Tibial nerve (tissue), 4 donors: ENCODE measurements around the gene NPAS1.

Experiments
- EP300 ChIP-seq, 2 donors: sonication (generic); formaldehyde crosslinking; IDR thresholded peaks; one replicate each; pipeline ENCODE4 v1.6.1; 2017; ENCODE audit warnings: antibody characterized with exemption in 2 of 2, mild to moderate bottlenecking in 1 of 2
- POLR2A ChIP-seq, 2 donors: fragments of 450-650 bp; IDR thresholded peaks; one replicate each; pipeline ENCODE4 v1.6.1; 2017; ENCODE audit warnings: antibody characterized with exemption in 2 of 2, mild to moderate bottlenecking in 2 of 2, moderate library complexity in 2 of 2
- TF ChIP-seq, protein P1 (sequence below), 5 experiments: fragments of 200-600 bp in 3 of 5; fragments of 450-650 bp in 2 of 5; sonication (generic) in 3 of 5; IDR thresholded peaks; one replicate each; pipeline ENCODE4 v1.5.1; 2016 to 2019; ENCODE audit warnings: antibody characterized with exemption in 5 of 5, mild to moderate bottlenecking in 3 of 5, moderate library complexity in 2 of 5

DNA sequence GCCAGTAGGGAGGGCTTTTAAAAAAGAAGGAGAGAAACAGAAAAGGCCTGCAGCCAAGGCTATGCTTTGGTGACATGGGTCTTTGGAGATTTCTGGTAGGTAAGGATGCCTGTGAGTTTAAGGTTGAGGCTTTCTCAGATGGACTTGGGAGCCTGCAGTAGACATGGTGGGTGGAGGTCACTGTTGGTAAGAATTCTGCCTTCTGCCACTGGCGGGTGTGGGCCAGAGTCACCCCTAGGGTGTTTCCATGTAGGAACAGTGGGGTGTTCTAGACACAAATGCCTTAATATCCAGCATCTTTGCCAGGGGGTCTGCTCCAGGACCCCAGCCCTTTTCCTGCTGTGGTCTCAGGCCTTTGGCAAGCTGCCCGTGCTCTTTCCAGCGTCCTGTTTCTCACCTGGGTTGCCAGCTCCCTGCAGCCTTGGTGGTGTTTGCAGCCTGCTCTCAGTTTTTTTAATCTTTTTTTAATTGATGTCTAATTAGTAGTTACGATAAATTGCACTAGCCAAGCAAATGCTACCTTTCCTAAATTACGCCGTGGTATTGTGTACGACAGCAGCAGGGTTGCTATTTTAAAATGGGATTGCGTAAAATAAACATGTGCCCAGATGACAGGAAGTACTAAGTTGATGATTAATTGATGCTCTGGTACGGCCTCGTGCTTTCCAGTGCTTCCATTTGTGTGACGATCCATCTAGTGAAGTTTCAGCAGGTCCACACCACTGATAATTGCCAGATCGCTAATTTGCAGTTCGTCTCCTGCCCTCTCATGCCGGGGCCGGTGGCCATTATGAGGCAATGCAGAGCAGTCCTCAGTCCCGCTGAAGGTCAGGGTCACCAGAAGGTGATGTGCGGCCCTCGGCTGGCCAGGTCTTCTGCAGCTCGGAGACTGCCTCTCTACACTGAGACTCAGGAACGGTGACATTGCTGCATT is 35.3 kb upstream of the NPAS1 start:
- TF ChIP-seq, protein P1, sequence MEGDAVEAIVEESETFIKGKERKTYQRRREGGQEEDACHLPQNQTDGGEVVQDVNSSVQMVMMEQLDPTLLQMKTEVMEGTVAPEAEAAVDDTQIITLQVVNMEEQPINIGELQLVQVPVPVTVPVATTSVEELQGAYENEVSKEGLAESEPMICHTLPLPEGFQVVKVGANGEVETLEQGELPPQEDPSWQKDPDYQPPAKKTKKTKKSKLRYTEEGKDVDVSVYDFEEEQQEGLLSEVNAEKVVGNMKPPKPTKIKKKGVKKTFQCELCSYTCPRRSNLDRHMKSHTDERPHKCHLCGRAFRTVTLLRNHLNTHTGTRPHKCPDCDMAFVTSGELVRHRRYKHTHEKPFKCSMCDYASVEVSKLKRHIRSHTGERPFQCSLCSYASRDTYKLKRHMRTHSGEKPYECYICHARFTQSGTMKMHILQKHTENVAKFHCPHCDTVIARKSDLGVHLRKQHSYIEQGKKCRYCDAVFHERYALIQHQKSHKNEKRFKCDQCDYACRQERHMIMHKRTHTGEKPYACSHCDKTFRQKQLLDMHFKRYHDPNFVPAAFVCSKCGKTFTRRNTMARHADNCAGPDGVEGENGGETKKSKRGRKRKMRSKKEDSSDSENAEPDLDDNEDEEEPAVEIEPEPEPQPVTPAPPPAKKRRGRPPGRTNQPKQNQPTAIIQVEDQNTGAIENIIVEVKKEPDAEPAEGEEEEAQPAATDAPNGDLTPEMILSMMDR (IDR thresholded peaks at IDR 0.05), result no peak
- TF ChIP-seq POLR2A (IDR thresholded peaks at IDR 0.05) (no peak), EP300 (IDR thresholded peaks at IDR 0.05) (peak in 1 of 2 donors; percentile 85)
